GM23248 (cell line): Measurements from ENCODE around the gene DMKN. TPM values are rescaled to one million over a fixed set of nuclear protein-coding genes. Genes with fewer than 3 reads are reported as not detected.

ENCODE experiments used
- DNase-seq: peaks from one replicate; pipeline ENCODE4 v3.0.0-alpha.2; 2015
- H2AFZ ChIP-seq: fragments of 200-600 bp; sonication (generic); 2 replicates; pipeline ENCODE4 v1.6.1; 2016; ENCODE audit warnings: antibody characterized with exemption
- H3F3A ChIP-seq: fragments of 200-600 bp; sonication (generic); 2 replicates; pipeline ENCODE4 v1.6.1; 2016; ENCODE audit warnings: mild to moderate bottlenecking, antibody characterized with exemption, mixed run types; ENCODE audit not compliant: insufficient read depth
- H3K27ac ChIP-seq: fragments of 200-600 bp; sonication (generic); 2 replicates; pipeline ENCODE4 v1.5.1; 2016; ENCODE audit warnings: mild to moderate bottlenecking
- H3K27me3 ChIP-seq: fragments of 200-600 bp; sonication (generic); replicated peaks from 2 replicates; pipeline ENCODE4 v1.6.1; 2016; ENCODE audit warnings: mild to moderate bottlenecking; ENCODE audit not compliant: insufficient read depth
- H3K36me3 ChIP-seq: fragments of 200-600 bp; sonication (generic); 2 replicates; pipeline ENCODE4 v1.6.1; 2016; ENCODE audit warnings: low read depth, mild to moderate bottlenecking
- H3K4me1 ChIP-seq: fragments of 200-600 bp; sonication (generic); 2 replicates; pipeline ENCODE4 v1.6.1; 2016; ENCODE audit warnings: mild to moderate bottlenecking; ENCODE audit not compliant: insufficient read depth
- H3K4me2 ChIP-seq: fragments of 200-600 bp; sonication (generic); one replicate; pipeline ENCODE4 v1.6.1; 2016; ENCODE audit warnings: mild to moderate bottlenecking; ENCODE audit not compliant: unreplicated experiment
- H3K4me3 ChIP-seq: fragments of 200-600 bp; sonication (generic); 2 replicates; pipeline ENCODE4 v1.5.1; 2016; ENCODE audit warnings: mild to moderate bottlenecking
- H3K79me2 ChIP-seq: fragments of 200-600 bp; sonication (generic); 2 replicates; pipeline ENCODE4 v1.6.1; 2016; ENCODE audit warnings: mild to moderate bottlenecking; ENCODE audit not compliant: insufficient read depth
- H3K9ac ChIP-seq: fragments of 200-600 bp; sonication (generic); 2 replicates; pipeline ENCODE4 v1.6.1; 2016; ENCODE audit warnings: mild to moderate bottlenecking
- H3K9me2 ChIP-seq: fragments of 200-600 bp; sonication (generic); 2 replicates; pipeline ENCODE4 v1.6.1; 2016; ENCODE audit warnings: mixed run types, mild to moderate bottlenecking, moderate library complexity; ENCODE audit not compliant: insufficient read depth
- H3K9me3 ChIP-seq: fragments of 200-600 bp; sonication (generic); one replicate; pipeline ENCODE4 v1.6.1; 2017; ENCODE audit warnings: low read depth
- H4K20me1 ChIP-seq: fragments of 200-600 bp; sonication (generic); 2 replicates; pipeline ENCODE4 v1.6.0; 2016; ENCODE audit not compliant: insufficient read depth
- EZH2 ChIP-seq: fragments of 200-600 bp; sonication (generic); IDR thresholded peaks from 2 replicates; pipeline ENCODE4 v1.6.1; 2018; ENCODE audit warnings: antibody characterized with exemption, mild to moderate bottlenecking; ENCODE audit not compliant: insufficient read depth, poor library complexity, severe bottlenecking
- EZH2phosphoT487 ChIP-seq: fragments of 200-600 bp; sonication (generic); IDR thresholded peaks from 2 replicates; pipeline ENCODE4 v1.6.1; 2018; ENCODE audit warnings: antibody characterized with exemption, moderate library complexity, mild to moderate bottlenecking, low read depth; ENCODE audit not compliant: insufficient read depth
- WGBS, 2 experiments: methylation state at CpG; one replicate each; pipeline ENCODE4 v1.1.6; 2015 to 2017; ENCODE audit warnings: low lambda C conversion rate in 2 of 2, low coverage in 1 of 2; ENCODE audit errors: missing lambda C conversion rate in 2 of 2; 5-methylcytosine and 5-hydroxymethylcytosine counted together
- in situ Hi-C: fragments of 300-500 bp; cut with MboI; formaldehyde crosslinking; loops from 2 replicates; pipeline ENCODE4 v1.15.0; 2020
- polyA plus RNA-seq: library from polyadenylated mRNA; unstranded; fragments of >200 nt; fragmentation: Nextera tagmentation; extraction: Ambion mirVana; gene quantifications from 2 replicates; pipeline ENCODE4 v1.2.1, GENCODE V29; 2016
- total RNA-seq: library from RNA; depleted of rRNA; stranded (reverse); fragments of >200 nt; shearing (Covaris generic); gene quantifications from 2 replicates; pipeline ENCODE4 v1.2.3, GENCODE V29; 2014

DMKN gene
- total and polyA plus RNA-seq, 2 experiments from 2014 or later: 25.4 to 34.5 TPM

DNA sequence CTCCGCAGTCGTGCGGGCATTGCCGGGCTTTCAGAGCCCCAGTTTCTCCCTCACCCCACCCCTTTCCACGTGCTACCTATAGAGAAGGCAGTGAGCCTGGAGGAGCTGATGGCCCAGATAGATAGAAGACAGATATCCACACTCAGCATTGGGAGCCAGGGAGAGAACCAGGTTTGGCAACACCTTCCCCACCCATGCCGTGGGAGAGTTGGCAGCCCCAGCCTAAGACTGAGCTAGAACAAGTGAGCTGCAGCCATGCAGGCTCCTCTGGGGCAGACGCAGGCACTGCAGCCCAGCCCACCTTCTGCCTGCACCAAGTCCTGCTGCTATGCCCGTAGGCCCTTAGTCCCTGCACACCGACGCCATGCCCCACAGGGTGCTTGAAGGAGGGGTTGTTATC lies 12.8 kb downstream of the DMKN start:
- no peak overlapping the region for H3K4me3 ChIP-seq

DNA sequence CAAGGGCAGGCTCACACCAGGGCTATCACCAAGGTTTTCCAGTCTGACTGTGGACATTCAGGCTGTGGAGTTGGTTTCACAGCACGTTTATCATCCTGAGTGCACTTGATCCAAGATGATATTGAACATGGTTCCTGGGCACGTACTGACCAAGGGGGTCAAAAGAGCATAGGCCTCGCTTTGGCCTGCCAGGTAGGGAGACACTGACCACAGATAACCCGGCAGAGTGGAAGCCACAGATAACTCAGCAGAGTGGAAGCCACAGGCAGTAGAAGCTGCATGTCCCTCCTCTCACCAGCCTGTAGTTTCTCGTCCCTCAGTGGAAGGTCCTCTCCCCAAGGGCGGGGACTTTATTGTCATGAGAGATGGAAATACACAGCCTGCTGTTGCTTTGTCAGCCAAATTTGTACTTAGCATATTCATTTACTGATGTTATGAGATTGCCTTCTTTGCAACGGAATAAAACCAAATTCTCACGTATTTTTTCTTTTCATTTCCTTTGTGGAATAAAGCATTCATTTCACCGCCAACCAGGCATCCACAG lies 14.4 kb downstream of the DMKN start:
- H3K79me2 ChIP-seq: no peaks in the 10 kb centered on the region
- no peak for TF ChIP-seq EZH2
- no peak for TF ChIP-seq EZH2phosphoT487
- no peaks in the 10 kb centered on the region for H4K20me1 ChIP-seq

More for the DNA sequence above, 12.8 kb downstream of the DMKN start:
- Histone ChIP-seq H2AFZ (no peak overlapping the region), H3K9me3 (no peaks in the 10 kb centered on the region), H3K9ac (no peak overlapping the region), H3K9me2 (no peaks in the 10 kb centered on the region), H4K20me1 (no peaks in the 10 kb centered on the region), H3K4me2 (no peak overlapping the region), H3K36me3 (no peaks in the 10 kb centered on the region), H3K4me1 (0 out of 2 replicates have a peak, but pooled peaks cover 5% of the 10 kb centered on the region), H3K27me3 (no peaks in the 10 kb centered on the region; the same call in 1 of the 2 replicates), H3F3A (no peaks in the 10 kb centered on the region), H3K79me2 (no peaks in the 10 kb centered on the region), H3K27ac (no peak overlapping the region)
- in situ Hi-C loops: no loop called here
- WGBS, 2 experiments: 75 to 81% methylated on average over 9 to 10 of the region's 10 CpGs
- no peak for TF ChIP-seq EZH2
- no peak for TF ChIP-seq EZH2phosphoT487
- no peak for DNase-seq

DNA sequence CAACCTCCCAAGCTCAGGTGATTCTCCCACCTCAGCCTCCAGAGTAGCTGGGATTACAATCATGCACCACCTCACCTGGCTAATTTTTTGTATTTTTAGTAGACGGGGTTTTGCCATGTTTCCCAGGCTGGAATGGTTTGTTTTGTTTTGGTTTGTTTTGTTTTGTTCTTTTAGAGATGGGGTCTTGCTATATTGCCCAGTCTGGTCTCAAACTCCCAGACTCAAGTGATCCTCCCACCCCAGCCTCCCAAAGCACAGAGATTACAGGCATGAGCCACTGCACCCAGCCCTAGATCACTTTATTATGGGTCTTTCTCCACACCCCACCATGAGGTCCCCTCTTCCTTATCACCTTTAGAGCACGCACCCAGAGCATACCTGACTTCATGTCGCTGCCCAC lies 15.2 kb downstream of the DMKN start:
- H3K9me2 ChIP-seq: no peaks in the 10 kb centered on the region
- H3K79me2 ChIP-seq: no peaks in the 10 kb centered on the region
- H3K4me2 ChIP-seq: no peak overlapping the region
- no peak overlapping the region for H3K9ac ChIP-seq
- H4K20me1 ChIP-seq: no peaks in the 10 kb centered on the region
- WGBS, 2 experiments: 76 to 84% methylated on average over 3 of the region's 3 CpGs
- TF ChIP-seq EZH2phosphoT487: no peak
- no peak for TF ChIP-seq EZH2
- H3K27ac ChIP-seq: no peak overlapping the region
- no peaks in the 10 kb centered on the region for H3F3A ChIP-seq
- H3K4me3 ChIP-seq: no peak overlapping the region
- DNase-seq: no peak
- H3K9me3 ChIP-seq: no peaks in the 10 kb centered on the region
- H3K27me3 ChIP-seq: peaks cover 9% of the 10 kb centered on the region; the same call in 1 of the 2 replicates
- H3K4me1 ChIP-seq: 0 out of 2 replicates have a peak, but pooled peaks cover 5% of the 10 kb centered on the region
- no peaks in the 10 kb centered on the region for H3K36me3 ChIP-seq
- in situ Hi-C loops: loop anchor here (10.0 kb wide), 1 partner anchor 143 kb away; the partner anchor contains the start of gene FFAR3
- no peak overlapping the region for H2AFZ ChIP-seq

More for the DNA sequence above, 14.4 kb downstream of the DMKN start:
- Histone ChIP-seq H3K27me3 (peaks cover under 1% of the 10 kb centered on the region; the same call in 1 of the 2 replicates), H3K27ac (no peak overlapping the region), H3K36me3 (no peaks in the 10 kb centered on the region), H2AFZ (no peak overlapping the region), H3F3A (no peaks in the 10 kb centered on the region), H3K9ac (no peak overlapping the region), H3K9me2 (no peaks in the 10 kb centered on the region), H3K4me3 (no peak overlapping the region), H3K4me1 (0 out of 2 replicates have a peak, but pooled peaks cover 5% of the 10 kb centered on the region), H3K9me3 (no peaks in the 10 kb centered on the region), H3K4me2 (no peak overlapping the region)
- in situ Hi-C loops: loop anchor here (10.0 kb wide), 1 partner anchor 144 kb away; the partner anchor contains the start of gene FFAR3
- DNase-seq: no peak
- WGBS, 2 experiments: 46 to 49% methylated on average over 9 of the region's 9 CpGs

DNA sequence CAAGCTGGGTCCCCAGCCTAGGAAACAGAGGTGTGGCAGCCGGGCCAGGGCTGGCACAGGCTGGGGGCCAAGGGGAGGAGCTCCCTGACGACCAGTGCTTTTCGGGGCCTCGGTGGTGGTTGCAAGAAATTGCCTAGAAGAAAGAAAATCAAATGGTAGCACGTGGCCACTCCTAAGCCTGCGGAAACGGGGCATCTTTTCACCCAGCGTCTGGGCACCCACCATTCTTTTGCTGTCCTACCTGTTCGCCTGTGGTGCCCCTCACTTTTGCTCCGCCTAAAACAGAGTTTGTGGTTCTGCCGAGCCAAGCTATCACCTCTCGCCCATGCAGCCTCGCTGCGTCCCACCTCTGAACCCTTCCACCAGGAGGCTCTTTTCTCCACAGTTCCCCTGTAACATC lies 16.0 kb downstream of the DMKN start:
- Histone ChIP-seq H4K20me1 (no peaks in the 10 kb centered on the region), H3K9ac (no peak overlapping the region), H3K27ac (no peak overlapping the region), H3K27me3 (peaks cover 17% of the 10 kb centered on the region; the same call in 1 of the 2 replicates), H3K79me2 (no peaks in the 10 kb centered on the region), H3F3A (no peaks in the 10 kb centered on the region), H3K9me3 (no peaks in the 10 kb centered on the region), H3K4me3 (no peak overlapping the region), H3K9me2 (no peaks in the 10 kb centered on the region), H3K4me1 (0 out of 2 replicates have a peak, but pooled peaks cover 5% of the 10 kb centered on the region), H2AFZ (no peak overlapping the region), H3K4me2 (no peak overlapping the region), H3K36me3 (no peaks in the 10 kb centered on the region)
- no peak for DNase-seq
- TF ChIP-seq EZH2 (no peak), EZH2phosphoT487 (no peak)
- in situ Hi-C loops: loop anchor here (10.0 kb wide), 1 partner anchor 143 kb away; the partner anchor contains the start of gene FFAR3
- 46 to 51% methylated on average over 14 of the region's 14 CpGs for WGBS, 2 experiments
